Hypothalamus (tissue), 51 donors: ENCODE results near the gene PAFAH2.

Experiments
- DNase-seq, 51 donors: peaks; one replicate each; lab custom pipeline; 2025; lab: John Stamatoyannopoulos, UW

PAFAH2 gene

DNA sequence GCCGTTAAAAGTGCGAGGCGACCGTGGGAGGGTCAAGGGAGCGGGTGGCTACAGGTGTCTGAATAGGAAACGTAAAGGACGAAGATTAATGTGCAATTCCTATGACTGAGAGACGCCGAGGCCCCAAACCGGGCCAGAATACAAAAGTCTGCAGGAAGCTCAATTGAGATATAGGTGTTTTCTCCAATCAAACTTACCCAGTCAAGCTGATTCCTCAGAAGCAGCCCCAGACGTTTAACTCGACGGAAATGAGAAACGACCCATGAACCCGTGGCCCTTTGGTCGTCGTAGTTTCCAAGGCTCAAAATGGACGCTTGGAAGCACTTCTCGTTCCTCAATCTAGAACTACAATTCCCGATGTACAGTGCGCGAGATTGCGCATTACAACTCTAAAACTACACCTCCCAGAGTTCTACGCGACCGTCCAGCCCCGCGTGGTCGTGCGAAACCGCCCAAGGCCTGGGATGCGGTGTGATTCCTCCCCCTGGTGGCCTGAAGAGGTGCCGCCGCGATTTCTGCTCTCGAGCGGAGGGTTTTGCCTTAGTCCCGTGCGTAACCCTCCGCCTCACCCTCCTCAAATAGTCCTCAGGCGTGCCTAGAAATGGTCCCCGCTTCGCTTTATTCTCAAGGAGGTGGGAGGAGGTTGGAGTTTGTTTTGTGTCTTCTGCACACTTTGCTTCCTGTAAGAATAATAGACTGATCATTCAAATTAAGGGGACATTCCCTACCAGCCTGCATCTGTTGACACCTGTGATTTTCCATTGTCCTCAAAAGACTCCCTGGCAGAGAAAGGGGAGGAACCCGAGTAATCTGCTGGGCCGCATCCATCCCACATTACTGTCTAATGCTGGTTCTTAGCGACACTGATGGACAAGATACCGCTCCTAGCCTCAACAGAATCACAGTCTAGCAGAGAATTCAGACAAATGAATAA lies at the start of gene PAFAH2:
Gene PAFAH2 (minus strand): TSS at position 236 of the 934 bp plus-strand sequence. CDS start 7,247 bp downstream, outside the sequence.
- peak; percentile 58 to 99 (median 94) for DNase-seq

DNA sequence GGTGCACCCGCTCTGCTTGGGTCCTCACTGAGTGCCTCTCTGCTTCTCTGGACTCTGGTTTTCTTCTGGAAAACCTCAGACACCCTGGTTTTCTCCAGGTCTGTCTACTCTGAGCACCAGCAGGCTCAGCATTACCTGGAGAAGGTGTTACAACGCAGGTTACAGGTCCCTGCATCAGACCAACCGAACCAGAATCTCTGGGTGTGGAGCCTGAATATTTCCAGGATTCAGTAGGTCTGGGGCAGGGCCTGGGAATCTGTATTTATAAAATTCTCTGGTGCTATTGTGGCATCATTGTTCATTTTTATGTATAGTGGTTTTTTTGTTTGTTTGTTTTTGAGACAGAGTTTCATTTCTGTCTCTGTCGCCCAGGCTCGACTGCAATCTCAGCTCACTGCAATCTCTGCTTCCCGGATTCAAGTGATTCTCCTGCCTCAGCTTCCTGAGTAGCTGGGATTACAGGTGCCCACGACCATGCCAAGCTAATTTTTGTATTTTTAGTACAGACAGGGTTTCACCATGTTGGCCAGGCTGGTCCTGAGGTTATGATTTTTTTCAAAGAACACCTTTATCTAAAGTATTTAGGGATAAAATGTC lies 49.5 kb upstream of the PAFAH2 start:
- DNase-seq, result no peak

DNA sequence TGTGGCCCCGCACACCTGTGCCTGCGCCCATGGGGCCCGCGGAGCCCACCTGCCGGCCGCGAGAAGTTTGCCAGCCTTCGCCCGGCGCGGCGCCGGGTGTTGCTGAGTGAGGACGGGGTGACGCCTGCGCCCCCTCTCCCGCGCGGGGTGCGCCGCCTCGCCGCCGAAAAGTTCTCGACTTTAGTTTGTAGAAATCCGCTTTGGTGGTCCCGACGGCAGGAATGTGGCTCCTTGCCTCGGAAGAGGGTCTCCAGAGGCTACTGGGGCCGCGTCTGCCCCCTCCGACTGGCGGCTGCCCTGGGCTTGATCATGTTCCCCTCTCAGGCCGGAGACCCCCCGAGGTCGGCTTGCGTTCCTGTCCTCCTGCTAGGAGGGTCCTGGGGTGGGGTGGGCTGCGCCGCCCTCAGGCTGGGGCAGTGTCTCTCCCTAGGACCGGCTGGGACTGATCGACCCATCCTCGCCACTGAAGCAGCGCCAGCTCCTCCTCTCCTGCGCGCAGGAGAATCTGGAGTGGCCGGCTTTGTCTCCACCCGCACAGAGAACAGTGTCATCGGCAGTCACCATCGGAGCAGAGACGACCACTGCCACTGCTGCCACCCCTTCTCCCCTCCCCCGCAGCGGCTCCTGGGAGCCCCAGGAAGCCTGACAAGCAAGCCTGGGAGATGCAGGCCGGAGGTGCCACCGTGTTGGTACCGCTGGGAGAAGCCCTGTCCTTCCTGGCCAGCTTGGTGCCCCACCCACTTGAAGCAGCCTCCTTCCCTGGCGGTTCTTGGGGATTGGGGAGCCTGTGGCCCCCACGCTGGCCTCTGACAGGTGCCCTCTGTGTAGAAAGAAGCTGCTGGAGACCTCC lies 48.6 kb upstream of the PAFAH2 start:
- no peak for DNase-seq

DNA sequence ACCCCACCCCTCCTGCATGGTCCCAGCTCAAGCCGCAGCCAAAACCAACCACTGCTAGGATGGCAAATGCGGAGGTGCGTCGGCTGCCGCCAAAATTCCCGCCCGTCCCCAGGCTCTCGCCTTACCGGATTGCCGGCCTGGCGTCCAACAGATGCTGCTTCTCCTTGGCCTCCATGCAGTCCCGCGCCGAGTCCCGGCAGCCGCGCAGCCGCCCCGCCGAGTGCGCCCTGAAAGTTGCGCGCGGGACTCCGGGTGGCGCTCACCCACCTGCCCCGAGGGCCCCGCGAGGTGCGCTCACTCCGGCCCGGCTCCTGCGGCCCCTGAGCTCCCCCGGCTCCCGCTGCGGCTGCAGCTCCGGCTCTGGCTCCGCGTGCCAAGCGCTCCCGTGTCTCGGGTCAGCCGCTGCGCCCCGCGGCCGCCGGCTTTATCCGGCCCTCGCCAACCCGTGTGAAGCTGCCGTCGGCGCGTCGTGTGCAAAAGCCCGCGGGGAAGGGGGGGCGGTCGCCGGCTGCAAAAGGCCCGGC lies 47.9 kb upstream of the PAFAH2 start, which contains the start of gene SLC30A2:
Gene SLC30A2 (minus strand): TSS at position 397 of the 524 bp plus-strand sequence. CDS start 222 bp downstream, at position 175.
- DNase-seq, result no peak

DNA sequence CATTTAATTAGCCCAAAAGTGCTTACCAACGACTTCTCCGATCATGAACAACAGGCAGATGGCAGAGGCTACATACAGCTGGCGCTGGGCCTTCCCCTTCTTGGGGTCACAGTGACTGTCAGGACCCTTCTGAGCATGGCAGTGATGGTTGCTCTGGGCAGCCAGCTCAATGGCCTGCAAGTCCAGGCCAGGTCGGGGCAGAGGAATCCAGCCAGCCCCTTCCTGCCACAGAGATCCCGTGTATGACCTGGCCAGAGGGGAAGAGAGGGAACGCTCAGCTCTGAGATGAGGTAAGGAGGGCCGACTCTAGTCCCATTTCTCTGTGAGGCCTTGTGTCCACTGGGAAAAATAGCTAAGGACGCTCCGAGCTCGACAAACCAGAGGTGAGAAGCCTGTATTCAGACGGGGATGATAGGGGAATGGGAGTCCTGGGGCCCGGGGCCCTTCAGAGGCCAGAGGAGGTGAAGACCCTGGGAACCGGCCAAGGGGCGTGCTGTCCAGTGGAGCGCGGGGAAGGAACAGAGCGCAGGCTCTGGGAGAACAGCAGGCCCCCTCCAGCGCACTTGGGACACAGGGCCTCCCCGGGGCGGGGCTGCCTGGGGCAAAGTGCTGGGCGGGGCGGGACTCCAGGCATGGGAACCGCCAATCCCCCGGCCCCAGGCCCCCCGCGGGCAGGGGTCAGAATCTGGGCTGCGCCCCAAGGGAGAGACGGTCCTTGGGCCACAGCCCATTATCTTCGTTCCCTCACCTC lies 47.3 kb upstream of the PAFAH2 start:
- no peak for DNase-seq

DNA sequence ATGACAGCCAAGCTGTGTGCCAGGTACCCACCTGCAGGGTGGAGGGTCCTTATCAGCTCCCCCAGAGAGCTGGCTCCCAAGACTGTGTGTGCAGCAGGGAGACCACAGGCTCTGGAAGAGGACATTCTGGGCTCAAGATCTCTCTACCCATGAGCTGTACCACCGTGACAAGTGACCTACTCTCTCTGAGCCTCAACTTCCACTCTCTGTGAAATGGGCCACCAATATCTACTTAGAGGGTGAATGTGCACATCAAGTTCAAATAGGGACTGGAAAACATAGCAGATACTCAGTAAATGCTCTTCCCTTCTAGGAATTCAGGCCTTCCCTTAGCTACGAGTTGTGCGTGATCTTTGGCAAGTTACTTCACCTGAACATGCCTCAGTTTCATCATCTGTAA lies 46.6 kb upstream of the PAFAH2 start:
- DNase-seq, result no peak

DNA sequence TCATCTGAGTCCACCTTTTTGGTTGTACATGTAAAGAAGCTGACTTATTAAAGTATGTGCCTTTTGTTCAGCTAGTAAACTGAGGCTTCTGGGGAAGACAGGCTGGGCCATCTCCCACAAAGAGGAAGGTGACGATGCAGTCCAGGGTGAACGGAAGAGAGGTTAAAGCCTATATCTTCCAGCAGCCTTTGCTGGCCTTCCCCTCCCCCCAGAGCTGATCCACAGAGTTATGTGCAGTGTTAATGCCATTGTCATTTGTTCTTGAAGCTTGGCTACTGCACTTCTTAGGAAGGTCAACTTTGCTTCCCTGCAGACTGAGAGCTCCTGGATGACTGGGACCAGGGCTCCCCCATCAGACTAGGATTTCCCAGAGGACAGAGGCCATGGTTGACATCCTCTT lies 45.9 kb upstream of the PAFAH2 start:
- DNase-seq, result no peak

DNA sequence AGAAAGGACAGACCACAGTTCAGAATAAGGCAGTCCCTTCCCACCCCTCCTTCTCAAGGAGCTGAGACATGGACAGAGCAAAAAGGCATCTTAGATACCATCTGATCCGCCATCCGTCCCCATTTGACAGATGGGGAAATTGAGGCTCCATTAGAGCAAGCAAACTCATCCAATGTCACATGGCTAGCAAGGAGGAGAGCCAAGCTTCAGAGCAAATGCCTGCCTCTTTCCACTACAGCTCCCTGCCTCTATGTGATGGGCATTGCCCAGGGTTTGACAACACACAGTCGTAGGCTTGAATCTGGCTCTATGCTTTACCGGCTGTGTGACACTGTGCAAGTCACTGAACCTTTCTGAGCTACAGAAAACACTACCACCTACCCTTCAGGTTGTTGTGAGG lies 44.1 kb upstream of the PAFAH2 start:
- no peak for DNase-seq

DNA sequence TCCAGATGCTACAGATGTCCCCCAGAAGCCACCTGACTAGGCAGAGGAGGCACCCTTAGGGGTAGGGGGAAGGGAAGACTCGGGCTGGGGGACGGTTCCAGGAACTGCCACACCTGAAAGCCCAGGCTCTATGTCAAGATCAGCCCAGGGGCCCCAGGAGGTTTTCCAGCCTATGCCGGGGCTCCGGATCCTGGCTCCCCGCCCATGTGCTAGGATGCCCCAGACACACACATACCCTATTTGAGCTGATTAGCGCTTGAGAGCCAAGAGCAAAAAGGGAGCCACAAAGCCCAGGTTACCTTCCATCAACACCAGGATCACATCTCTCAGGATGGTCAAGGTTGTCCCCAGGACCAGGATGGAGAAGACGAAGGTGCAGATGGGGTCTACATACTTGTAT lies 43.5 kb upstream of the PAFAH2 start:
- no peak for DNase-seq

DNA sequence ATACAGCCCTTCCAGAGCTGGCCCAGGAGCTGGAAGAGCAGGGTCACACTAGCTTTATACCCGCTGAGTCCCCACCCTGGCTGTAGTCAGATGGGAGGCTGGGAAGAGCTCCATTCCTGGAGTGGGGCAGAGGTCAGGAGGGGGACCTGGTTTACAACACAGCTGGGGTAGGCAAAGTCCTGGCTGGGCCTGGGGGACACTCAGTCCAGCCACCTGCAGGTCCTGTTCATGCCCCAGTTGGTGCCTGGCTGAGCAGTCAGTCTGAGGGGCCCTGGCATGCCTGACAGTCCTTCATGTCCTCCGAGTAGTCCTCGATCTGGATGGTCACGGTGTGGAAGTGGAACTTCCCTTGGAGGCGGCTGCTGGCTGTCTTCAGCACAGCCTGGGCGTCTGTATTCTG lies 41.0 kb upstream of the PAFAH2 start:
- DNase-seq, result no peak

DNA sequence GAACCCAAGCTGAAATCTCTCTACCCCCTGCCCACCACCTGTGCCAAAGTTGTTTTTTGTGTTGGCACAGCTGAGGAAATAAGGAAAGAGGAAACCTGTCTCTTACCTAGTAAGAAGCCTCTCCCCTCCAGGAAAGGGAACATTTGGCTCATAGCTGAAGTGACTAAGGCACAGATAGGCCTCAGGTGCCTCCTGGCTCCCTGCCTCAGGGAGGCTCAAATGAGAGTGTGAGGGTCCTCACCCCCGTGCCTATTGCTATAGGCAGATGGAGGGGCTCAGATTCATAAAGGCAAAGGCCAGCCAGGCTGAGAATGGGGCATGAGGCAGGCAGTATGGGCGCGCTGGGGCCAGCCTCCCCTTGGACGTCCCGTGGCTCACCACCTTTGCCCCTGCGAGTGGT lies 40.6 kb upstream of the PAFAH2 start:
- no peak for DNase-seq

DNA sequence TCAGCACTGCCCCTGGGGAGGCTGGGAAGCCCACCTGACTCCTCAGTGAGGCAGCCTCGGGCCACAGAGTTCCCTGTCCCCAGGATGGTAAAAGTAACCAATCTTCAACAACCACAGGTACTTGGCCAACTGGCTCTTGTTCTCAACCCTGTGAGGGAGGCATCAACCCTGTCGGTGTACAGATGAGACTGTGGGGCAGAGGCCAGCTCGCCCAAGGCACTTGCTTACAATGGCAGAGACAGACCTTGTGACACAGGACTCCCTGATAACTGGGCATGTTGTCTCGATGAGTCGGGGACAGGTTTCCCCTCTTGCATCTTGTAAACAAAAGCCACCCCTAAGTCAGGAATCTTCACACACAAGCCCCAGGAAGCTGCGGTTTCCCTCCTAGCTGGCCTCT lies 40.0 kb upstream of the PAFAH2 start:
- DNase-seq, result no peak

DNA sequence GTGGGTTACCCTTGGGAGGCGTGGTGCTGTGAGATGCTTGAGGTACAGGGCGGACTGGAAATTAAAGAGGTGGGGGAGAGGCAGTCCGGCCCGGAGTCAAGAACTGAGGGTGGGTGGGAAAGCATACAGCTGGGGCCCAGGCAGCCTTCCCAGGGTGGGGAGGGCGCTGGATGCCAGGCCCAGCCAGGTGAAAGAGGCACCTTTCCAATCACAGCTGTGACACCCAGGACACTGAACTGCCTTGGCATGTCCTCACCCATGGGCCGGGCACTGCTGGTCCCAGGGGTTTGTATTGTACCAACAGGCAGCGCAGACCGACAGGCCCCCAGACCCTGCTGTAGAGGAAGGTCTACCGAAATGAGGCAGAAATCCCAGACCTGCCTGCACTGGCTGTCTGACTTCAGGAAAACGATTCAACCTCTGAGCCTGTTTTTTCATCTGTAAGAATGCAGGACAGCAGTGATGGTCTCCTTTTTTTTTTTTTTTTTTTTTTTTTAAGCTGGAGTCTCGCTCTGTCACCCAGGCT lies 39.0 kb upstream of the PAFAH2 start:
- no peak for DNase-seq

DNA sequence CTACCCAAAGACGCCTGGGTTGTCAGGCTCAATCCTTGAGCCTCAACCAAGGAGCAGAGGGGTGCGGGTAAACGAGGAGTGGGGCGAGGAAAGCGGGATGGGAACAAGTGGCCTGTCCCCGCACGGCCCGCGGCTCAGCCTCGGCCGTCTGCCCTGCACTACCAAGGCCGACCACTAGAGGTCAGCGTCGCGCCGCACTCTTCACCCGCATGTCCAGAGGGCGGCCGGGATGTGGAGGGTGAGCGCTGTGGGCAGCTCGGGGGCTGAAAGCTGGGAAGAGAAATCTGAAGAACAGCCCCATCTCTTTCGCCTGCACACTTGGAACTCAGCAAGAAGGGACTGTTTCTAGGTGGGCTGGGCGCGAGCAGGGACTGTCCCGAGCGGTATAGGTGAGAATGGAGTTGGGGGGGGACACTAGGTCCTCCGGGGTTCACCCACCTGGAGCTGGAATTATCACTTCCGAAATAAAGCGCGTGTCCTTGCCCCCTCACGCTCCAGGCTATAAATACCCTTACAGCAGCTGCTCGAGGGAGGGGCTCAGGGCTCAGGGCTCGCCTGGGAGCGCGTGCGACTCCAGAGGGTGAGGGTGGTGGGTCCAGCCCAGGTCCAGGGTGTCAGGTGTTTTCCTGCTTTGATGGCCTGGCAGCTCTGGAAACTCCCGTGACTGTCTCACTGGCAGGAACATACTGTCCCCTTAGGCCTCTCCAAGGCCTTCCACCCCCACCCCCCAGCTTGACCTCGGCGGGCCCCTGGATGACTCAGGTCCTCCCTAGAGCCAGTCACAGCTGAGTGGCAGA lies 38.3 kb upstream of the PAFAH2 start:
- DNase-seq, result peak; percentile 21 to 87 (median 67)

DNA sequence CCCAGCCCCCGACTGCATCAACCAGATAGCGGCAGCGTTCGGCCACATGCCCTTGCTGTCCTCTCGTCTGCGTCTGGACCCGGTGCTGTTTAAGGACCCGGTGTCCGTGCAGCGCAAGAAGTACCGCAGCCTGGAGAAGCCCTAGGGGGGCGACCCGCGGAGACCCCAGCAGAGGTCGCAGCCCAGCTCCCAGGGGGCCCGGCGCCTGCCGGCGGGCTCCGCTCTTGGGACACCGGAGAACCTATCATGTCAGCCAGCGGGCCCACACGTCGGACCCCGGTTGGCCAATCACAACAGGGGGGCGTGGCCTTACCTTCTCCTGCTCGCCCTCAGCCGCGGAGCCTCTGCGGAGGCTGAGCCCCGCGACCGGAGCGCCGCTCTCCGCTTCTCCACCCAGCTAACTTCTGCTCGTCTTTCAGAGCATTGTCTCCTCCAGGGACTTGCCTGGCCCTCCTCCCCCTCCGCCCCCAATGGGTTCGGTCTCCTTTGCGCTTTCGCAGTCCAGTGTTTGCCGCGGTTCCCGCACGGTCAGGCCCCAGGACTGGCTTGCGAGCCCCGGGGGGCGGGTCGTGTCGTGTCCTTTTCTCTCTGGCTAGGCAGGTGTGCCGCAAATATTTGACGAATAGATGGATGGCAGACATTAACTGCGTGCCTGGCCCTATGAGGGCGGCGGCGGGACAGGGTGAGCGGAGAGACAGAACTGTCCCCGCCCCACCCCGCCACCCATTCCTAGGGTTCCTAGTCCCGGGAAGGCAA lies 37.5 kb upstream of the PAFAH2 start:
- DNase-seq, result peak; percentile 41 to 95 (median 86)

DNA sequence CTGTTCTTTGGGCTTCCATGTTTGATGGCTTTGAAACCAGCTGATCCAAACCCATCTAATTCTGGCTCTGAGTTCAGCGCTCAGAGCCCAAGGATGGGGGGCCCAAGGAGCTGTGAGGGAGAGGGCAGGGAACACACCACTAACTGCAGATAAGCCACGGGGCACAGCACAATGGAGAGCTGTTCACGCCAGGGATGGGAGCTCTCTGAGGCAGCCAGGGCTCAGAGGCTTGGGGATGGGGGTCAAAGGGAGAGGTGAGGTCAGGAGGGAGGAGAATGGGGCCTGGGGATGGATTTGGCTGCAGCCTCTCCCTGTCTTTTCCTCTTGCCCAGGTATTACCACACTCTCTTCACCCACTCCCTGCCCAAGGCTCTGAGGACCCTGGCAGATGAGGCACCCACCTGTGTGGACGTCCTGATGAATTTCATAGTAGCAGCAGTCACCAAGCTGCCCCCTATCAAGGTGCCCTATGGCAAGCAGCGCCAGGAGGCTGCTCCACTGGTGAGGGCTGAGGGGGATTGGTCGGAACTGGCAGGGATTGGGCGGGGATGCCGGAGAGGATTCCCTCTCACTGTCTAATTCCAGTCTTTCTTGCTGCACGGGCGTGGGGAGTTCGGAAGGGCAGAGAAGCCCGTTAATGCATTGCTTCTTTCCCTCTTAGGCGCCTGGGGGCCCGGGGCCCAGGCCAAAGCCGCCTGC lies 36.8 kb upstream of the PAFAH2 start:
- peak in 1 of 51 donors; percentile 16 for DNase-seq

DNA sequence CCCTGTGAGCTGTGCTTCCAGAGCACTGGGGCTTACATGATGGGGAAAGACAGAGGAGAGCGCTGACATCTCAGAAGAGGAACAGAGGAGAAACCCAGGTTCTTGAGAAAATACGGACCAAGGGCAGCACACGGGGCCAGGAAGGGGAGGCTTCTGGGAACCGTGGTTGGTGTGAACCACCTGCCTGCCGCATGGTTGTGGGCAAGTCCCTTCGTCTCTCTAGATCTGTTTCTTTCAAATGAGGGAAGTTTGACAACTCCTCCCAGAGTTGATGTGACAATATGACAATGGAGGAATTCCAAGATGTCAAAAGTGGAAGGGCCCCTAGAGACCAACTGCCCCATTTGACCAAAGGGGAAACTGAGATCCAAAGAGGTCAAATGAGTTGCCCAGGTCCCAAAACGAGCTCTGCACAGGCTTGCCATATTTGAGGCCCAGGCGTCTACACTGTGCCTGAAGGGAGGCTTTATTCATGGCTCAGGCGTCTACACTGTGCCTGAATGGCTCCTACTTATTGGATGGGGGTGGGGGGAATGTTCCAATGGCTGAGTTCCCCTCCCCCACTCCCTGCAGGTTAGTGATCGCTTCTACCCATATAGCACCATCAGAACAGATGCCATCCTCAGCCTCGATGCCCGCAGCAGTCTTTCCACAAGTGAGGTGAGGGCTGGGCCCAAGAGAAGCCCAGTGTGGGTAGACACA lies 34.9 kb upstream of the PAFAH2 start:
- no peak for DNase-seq
